IMR-90 (cell line): ENCODE results near the gene PLPP4. TPM values are rescaled to one million over a fixed set of nuclear protein-coding genes. Genes with fewer than 3 reads are reported as not detected.

Experiments used
- ATAC-seq: fragments of 200-7000 bp; cut with Tn5 transposase; 2 replicates; pipeline ENCODE4 v1.9.1; 2020; ENCODE audit warnings: low read depth, mild to moderate bottlenecking, moderate library complexity
- BruUV-seq: library from RNA; stranded (reverse); fragments of 400-500 nt; replicated peaks from 2 replicates; lab custom pipeline; 2021; lab: Mats Ljungman, UMichigan
- CTCF ChIA-PET: fragments of 300-600 bp; formaldehyde crosslinking; extraction: SDS; loops from one replicate; lab custom pipeline; 2021; ENCODE audit warnings: antibody characterized with exemption; lab: Yijun Ruan, JAX
- POLR2A ChIA-PET: fragments of 300-600 bp; sonication (Branson Sonifier 250); formaldehyde crosslinking; loops from one replicate; lab custom pipeline; 2022; ENCODE audit warnings: antibody characterized with exemption; ENCODE audit not compliant: unreplicated experiment; lab: Charles Lee
- DNase-seq: peaks from one replicate; pipeline ENCODE4 v3.0.0; 2013
- H2AFZ ChIP-seq: replicated peaks from 2 replicates; pipeline ENCODE3; 2013; ENCODE audit warnings: low read length, mild to moderate bottlenecking; ENCODE audit not compliant: poor library complexity
- H2AK5ac ChIP-seq: 2 replicates; pipeline ENCODE4 v1.6.1; 2013; ENCODE audit warnings: low read depth, low read length, inconsistent platforms
- H2AK9ac ChIP-seq: replicated peaks from 2 replicates; pipeline ENCODE3; 2013; ENCODE audit warnings: mild to moderate bottlenecking, low read depth, low read length, moderate library complexity; ENCODE audit not compliant: poor library complexity
- H2BK120ac ChIP-seq: 2 replicates; pipeline ENCODE4 v1.6.1; 2013; ENCODE audit warnings: low read depth, low read length, inconsistent platforms
- H2BK15ac ChIP-seq: 3 replicates; pipeline ENCODE4 v1.6.1; 2013; ENCODE audit warnings: low read depth, low read length, inconsistent platforms
- H2BK20ac ChIP-seq: 2 replicates; pipeline ENCODE4 v1.6.1; 2013; ENCODE audit warnings: low read depth, mild to moderate bottlenecking, inconsistent platforms, low read length, moderate library complexity
- H2BK5ac ChIP-seq: 2 replicates; pipeline ENCODE4 v1.6.1; 2013; ENCODE audit warnings: mild to moderate bottlenecking, low read depth, low read length, inconsistent platforms; ENCODE audit not compliant: poor library complexity, severe bottlenecking
- H3K14ac ChIP-seq: replicated peaks from 2 replicates; pipeline ENCODE4 v1.6.1; 2013; ENCODE audit warnings: low read depth, low read length, inconsistent platforms
- H3K18ac ChIP-seq: 2 replicates; pipeline ENCODE4 v1.6.1; 2013; ENCODE audit warnings: low read depth, low read length, control low read depth
- H3K23ac ChIP-seq: 2 replicates; pipeline ENCODE4 v1.6.1; 2013; ENCODE audit warnings: low read depth, low read length, inconsistent platforms
- H3K27ac ChIP-seq: 2 replicates; pipeline ENCODE4 v1.5.1; 2013; ENCODE audit warnings: mild to moderate bottlenecking, control low read depth, low read length; ENCODE audit not compliant: insufficient read depth
- H3K27me3 ChIP-seq: 2 replicates; pipeline ENCODE4 v1.6.1; 2013; ENCODE audit warnings: low read length; ENCODE audit not compliant: control insufficient read depth, insufficient read depth
- H3K36me3 ChIP-seq: 2 replicates; pipeline ENCODE4 v1.6.1; 2013; ENCODE audit warnings: low read length, mixed read lengths; ENCODE audit not compliant: control insufficient read depth, insufficient read depth
- H3K4ac ChIP-seq: 2 replicates; pipeline ENCODE4 v1.6.1; 2013; ENCODE audit warnings: low read depth, low read length, inconsistent platforms
- H3K4me1 ChIP-seq: 2 replicates; pipeline ENCODE4 v1.6.1; 2013; ENCODE audit warnings: low read length, mixed read lengths; ENCODE audit not compliant: control insufficient read depth, insufficient read depth
- H3K4me2 ChIP-seq: 2 replicates; pipeline ENCODE4 v1.6.1; 2013; ENCODE audit warnings: low read depth, mild to moderate bottlenecking, control low read depth, low read length, moderate library complexity
- H3K4me3 ChIP-seq: 2 replicates; pipeline ENCODE4 v1.5.1; 2013; ENCODE audit warnings: low read depth, mild to moderate bottlenecking, control low read depth, low read length, moderate library complexity; ENCODE audit not compliant: insufficient read depth
- H3K56ac ChIP-seq: 2 replicates; pipeline ENCODE4 v1.6.1; 2013; ENCODE audit warnings: low read length, inconsistent platforms; ENCODE audit not compliant: insufficient read depth; ENCODE audit errors: extremely low read depth
- H3K79me1 ChIP-seq, 2 experiments: 2 replicates each; pipeline ENCODE4 v1.6.1; 2013; ENCODE audit warnings: low read length in 2 of 2, inconsistent platforms in 1 of 2, low read depth in 1 of 2
- H3K9ac ChIP-seq: 2 replicates; pipeline ENCODE4 v1.6.1; 2013; ENCODE audit warnings: low read depth, low read length, control low read depth
- H3K9me1 ChIP-seq: 2 replicates; pipeline ENCODE4 v1.6.1; 2013; ENCODE audit warnings: low read length, inconsistent platforms; ENCODE audit not compliant: insufficient read depth
- H3K9me3 ChIP-seq: 2 replicates; pipeline ENCODE4 v1.6.1; 2013; ENCODE audit warnings: low read length; ENCODE audit not compliant: control insufficient read depth, insufficient read depth
- H4K20me1 ChIP-seq: 2 replicates; pipeline ENCODE4 v1.6.1; 2013; ENCODE audit warnings: low read length, inconsistent platforms; ENCODE audit not compliant: insufficient read depth
- H4K5ac ChIP-seq: 2 replicates; pipeline ENCODE4 v1.6.1; 2013; ENCODE audit warnings: mild to moderate bottlenecking, low read depth, low read length, control low read depth
- H4K8ac ChIP-seq, 2 experiments: 2 replicates each; pipeline ENCODE4 v1.6.1; 2013; ENCODE audit warnings: low read depth in 2 of 2, low read length in 2 of 2, control low read depth in 1 of 2, inconsistent platforms in 1 of 2
- H4K91ac ChIP-seq: 2 replicates; pipeline ENCODE4 v1.6.1; 2013; ENCODE audit warnings: low read depth, low read length, inconsistent platforms; ENCODE audit not compliant: insufficient read depth
- CEBPB ChIP-seq: IDR thresholded peaks from 2 replicates; pipeline ENCODE4 v1.6.1; 2012; ENCODE audit warnings: low read depth, low read length, improper control_type of control experiment
- CHD1 ChIP-seq: IDR thresholded peaks from 2 replicates; pipeline ENCODE4 v1.6.1; 2012; ENCODE audit warnings: low read depth, low read length, improper control_type of control experiment
- ELK1 ChIP-seq: fragments of 150-350 bp; IDR thresholded peaks from 2 replicates; pipeline ENCODE4 v1.6.1; 2016; ENCODE audit warnings: low read depth, mild to moderate bottlenecking, low read length, moderate library complexity, borderline replicate concordance
- FOS ChIP-seq: fragments of 150-350 bp; IDR thresholded peaks from 2 replicates; pipeline ENCODE4 v1.6.1; 2016; ENCODE audit warnings: low read depth, low read length
- MAFK ChIP-seq: IDR thresholded peaks from 2 replicates; pipeline ENCODE4 v1.6.1; 2012; ENCODE audit warnings: low read depth, low read length, improper control_type of control experiment
- MAZ ChIP-seq: IDR thresholded peaks from 2 replicates; pipeline ENCODE4 v1.6.1; 2012; ENCODE audit warnings: low read depth, mild to moderate bottlenecking, low read length, improper control_type of control experiment, moderate library complexity, borderline replicate concordance
- MXI1 ChIP-seq: IDR thresholded peaks from 2 replicates; pipeline ENCODE4 v1.6.1; 2012; ENCODE audit warnings: low read depth, mild to moderate bottlenecking, low read length, moderate library complexity, borderline replicate concordance
- NFE2L2 ChIP-seq: fragments of 150-350 bp; IDR thresholded peaks from 2 replicates; pipeline ENCODE4 v1.6.1; 2016; ENCODE audit warnings: low read depth, mild to moderate bottlenecking, low read length
- RCOR1 ChIP-seq: IDR thresholded peaks from 2 replicates; pipeline ENCODE4 v1.6.1; 2012; ENCODE audit warnings: mild to moderate bottlenecking, low read length, improper control_type of control experiment; ENCODE audit not compliant: insufficient replicate concordance
- RFX5 ChIP-seq: IDR thresholded peaks from 2 replicates; pipeline ENCODE4 v1.8.0; 2012; ENCODE audit warnings: low read depth, mild to moderate bottlenecking, low read length, moderate library complexity
- SMC3 ChIP-seq: fragments of 150-350 bp; IDR thresholded peaks from 2 replicates; pipeline ENCODE4 v1.6.1; 2016; ENCODE audit warnings: low read depth, mild to moderate bottlenecking, antibody characterized with exemption, low read length, moderate library complexity
- USF2 ChIP-seq: fragments of 150-350 bp; IDR thresholded peaks from 2 replicates; pipeline ENCODE4 v1.6.1; 2017; ENCODE audit warnings: mild to moderate bottlenecking, antibody characterized with exemption, low read length, low read depth
- WGBS, 2 experiments: methylation state at CpG; one replicate each; pipeline versions ENCODE4 v1.1.5 to v1.1.7; 2013; ENCODE audit warnings: missing lambda C conversion rate in 2 of 2; ENCODE audit not compliant: insufficient read length in 1 of 2; ENCODE audit errors: extremely low coverage in 2 of 2; 5-methylcytosine and 5-hydroxymethylcytosine counted together
- dilution Hi-C: fragments of 300-500 bp; cut with HindIII; formaldehyde crosslinking; loops from one replicate; pipeline ENCODE4 v1.14.3; 2018; ENCODE audit warnings: low sequenced_read_pairs; ENCODE audit not compliant: unreplicated experiment
- in situ Hi-C: fragments of 300-500 bp; cut with MboI; formaldehyde crosslinking; loops from 3 replicates; pipeline ENCODE4 v1.14.3; 2019; ENCODE audit warnings: low sequenced_read_pairs, inconsistent platforms, mixed read lengths
- intact Hi-C: fragments of 100-400 bp; cut with micrococcal nuclease; formaldehyde crosslinking; loops from 2 replicates; pipeline ENCODE4 v1.10.0; 2022
- polyA plus RNA-seq, 3 experiments: library from polyadenylated mRNA; depleted of rRNA; stranded (reverse); fragments of >200 nt; gene quantifications; 2 replicates each; pipeline ENCODE4 v1.2.3, GENCODE V29; 2012; ENCODE audit warnings: low replicate concordance in 1 of 3
- total RNA-seq: library from RNA; depleted of rRNA; stranded (reverse); fragments of >200 nt; gene quantifications from 2 replicates; pipeline ENCODE4 v1.2.3, GENCODE V29; 2012
- TF ChIP-seq, protein P1 (sequence below): conservative IDR thresholded peaks from 2 replicates; pipeline ENCODE4 v1.5.1; 2012; ENCODE audit warnings: mild to moderate bottlenecking, low read depth, low read length, improper control_type of control experiment

PLPP4 gene
- total and polyA plus RNA-seq, 2 of the 4 experiments (the other 2 are of a cell fraction) = 0.18 to 0.60 TPM

- Histone ChIP-seq H2BK15ac (no peak overlapping the region), H4K8ac (no peak overlapping the region), H4K20me1 (no peaks in the 10 kb centered on the region), H2BK20ac (no peak overlapping the region), H4K91ac (no peak overlapping the region), H3K4ac (no peak overlapping the region), H2BK120ac (no peak overlapping the region), H2AK5ac (no peak overlapping the region), H3K4me3 (no peak overlapping the region), H3K14ac (no peak overlapping the region), H3K9me1 (no peaks in the 10 kb centered on the region), H3K27me3 (no peaks in the 10 kb centered on the region), H3K9me3 (peaks cover 22% of the 10 kb centered on the region), H2AK9ac (no peak overlapping the region), H3K4me2 (no peak overlapping the region), H2BK5ac (no peak overlapping the region), H3K56ac (no peak overlapping the region), H3K18ac (no peak overlapping the region), H4K5ac (no peak overlapping the region), H3K79me1 (no peaks in the 10 kb centered on the region), H3K27ac (no peak overlapping the region), H3K36me3 (no peaks in the 10 kb centered on the region), H3K9ac (no peak overlapping the region), H3K23ac (no peak overlapping the region), H2AFZ (no peak overlapping the region), H3K4me1 (no peaks in the 10 kb centered on the region)
- ATAC-seq (no peak), DNase-seq (no peak)
- TF ChIP-seq CEBPB (no peak), ELK1 (no peak), MAFK (no peak), FOS (no peak), USF2 (no peak), RFX5 (no peak), SMC3 (no peak), MXI1 (no peak), MAZ (no peak), RCOR1 (no peak), CHD1 (no peak), NFE2L2 (no peak)
- TF ChIP-seq, protein P1, sequence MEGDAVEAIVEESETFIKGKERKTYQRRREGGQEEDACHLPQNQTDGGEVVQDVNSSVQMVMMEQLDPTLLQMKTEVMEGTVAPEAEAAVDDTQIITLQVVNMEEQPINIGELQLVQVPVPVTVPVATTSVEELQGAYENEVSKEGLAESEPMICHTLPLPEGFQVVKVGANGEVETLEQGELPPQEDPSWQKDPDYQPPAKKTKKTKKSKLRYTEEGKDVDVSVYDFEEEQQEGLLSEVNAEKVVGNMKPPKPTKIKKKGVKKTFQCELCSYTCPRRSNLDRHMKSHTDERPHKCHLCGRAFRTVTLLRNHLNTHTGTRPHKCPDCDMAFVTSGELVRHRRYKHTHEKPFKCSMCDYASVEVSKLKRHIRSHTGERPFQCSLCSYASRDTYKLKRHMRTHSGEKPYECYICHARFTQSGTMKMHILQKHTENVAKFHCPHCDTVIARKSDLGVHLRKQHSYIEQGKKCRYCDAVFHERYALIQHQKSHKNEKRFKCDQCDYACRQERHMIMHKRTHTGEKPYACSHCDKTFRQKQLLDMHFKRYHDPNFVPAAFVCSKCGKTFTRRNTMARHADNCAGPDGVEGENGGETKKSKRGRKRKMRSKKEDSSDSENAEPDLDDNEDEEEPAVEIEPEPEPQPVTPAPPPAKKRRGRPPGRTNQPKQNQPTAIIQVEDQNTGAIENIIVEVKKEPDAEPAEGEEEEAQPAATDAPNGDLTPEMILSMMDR = no peak
- 20% methylated on average over 1 of the region's 5 CpGs; no CpG with 5 or more reads in 1 of the 2 experiments for WGBS, 2 experiments
- ChIA-PET POLR2A (no interaction called here), CTCF (no interaction called here)
- dilution Hi-C loops = no loop called here
- intact Hi-C loops = no loop called here
- in situ Hi-C loops = no loop called here
- no TSS peak for BruUV-seq
Observed at GRCh38 chr10:120420421-120420820, 36.6 kb upstream of the PLPP4 start.
